SU-DHL-6 (cell line): ENCODE measurements around the gene HSPA1A.

Experiments used
- CTCF ChIP-seq: fragments of 200-600 bp; sonication (generic); IDR thresholded peaks from one replicate; pipeline ENCODE4 v1.5.1; 2017; ENCODE audit warnings: antibody characterized with exemption, mild to moderate bottlenecking, low read length, moderate library complexity; ENCODE audit not compliant: insufficient read depth, poor library complexity, severe bottlenecking
- EZH2phosphoT487 ChIP-seq: fragments of 200-600 bp; sonication (generic), shearing (Covaris generic); conservative IDR thresholded peaks from 2 replicates; pipeline ENCODE4 v1.6.1; 2018; ENCODE audit warnings: mild to moderate bottlenecking, antibody characterized with exemption, low read length, moderate library complexity, mixed read lengths

- no peak for TF ChIP-seq CTCF
- no peak for TF ChIP-seq EZH2phosphoT487
These were observed 32.1 kb downstream of the HSPA1A start for GRCh38 chr6:31847276-31847978.
